D721Med (cell line): ENCODE results near the gene ZKSCAN5.
"Not testable (repeated sequence)": the region's sequence is repeated elsewhere in the genome, so short reads cannot be mapped to it uniquely, and the experiment has no call there.

Experiments
- DNase-seq: peaks from one replicate; pipeline ENCODE4 v3.0.0; 2011; ENCODE audit warnings: low spot score; ENCODE audit not compliant: insufficient read length
- FAIRE-seq: peaks from 2 replicates; lab custom pipeline; 2011; peaks lifted over from hg19 to GRCh38; lab: Jason Lieb, UNC
- CTCF ChIP-seq: IDR thresholded peaks from 2 replicates; pipeline ENCODE4 v1.5.1; 2012; ENCODE audit warnings: mild to moderate bottlenecking, control low read depth; ENCODE audit not compliant: insufficient read depth; ENCODE audit errors: missing control alignments

The ZKSCAN5 gene

GRCh38 chr7:99560834-99561736, 56.6 kb downstream of the ZKSCAN5 start:
- no peak for FAIRE-seq
- TF ChIP-seq CTCF = no peak

GRCh38 chr7:99561737-99562051, 57.2 kb downstream of the ZKSCAN5 start:
- no peak for DNase-seq
- no peak for TF ChIP-seq CTCF
- FAIRE-seq = no peak

More at GRCh38 chr7:99560834-99561736, 56.6 kb downstream of the ZKSCAN5 start:
- DNase-seq = no peak

GRCh38 chr7:99562114-99562784, 57.8 kb downstream of the ZKSCAN5 start:
- DNase-seq = no peak
- no peak for FAIRE-seq
- no peak for TF ChIP-seq CTCF

- TF ChIP-seq CTCF = no peak
- DNase-seq (no peak), FAIRE-seq (no peak)
Observed at GRCh38 chr7:99562832-99563231, 58.4 kb downstream of the ZKSCAN5 start.

GRCh38 chr7:99563650-99564049, 59.2 kb downstream of the ZKSCAN5 start:
- no peak for TF ChIP-seq CTCF
- FAIRE-seq = no peak
- DNase-seq = no peak

GRCh38 chr7:99568770-99569169, 64.3 kb downstream of the ZKSCAN5 start:
- not testable (repeated sequence) for DNase-seq, FAIRE-seq

- DNase-seq (no peak), FAIRE-seq (no peak)
- no peak for TF ChIP-seq CTCF
Observed at GRCh38 chr7:99571768-99572167, 67.3 kb downstream of the ZKSCAN5 start.
